ENCODE data around the gene TRAPPC3L. TPM values are rescaled to one million over a fixed set of nuclear protein-coding genes. Genes with fewer than 3 reads are reported as not detected.
A peak's percentile ranks its signal among the peaks of the same experiment; 100 is the strongest.

The TRAPPC3L gene
- total RNA-seq, 8 experiments from 2014 or later: 0.09 to 0.36 (median 0.23) TPM; not detected in 4

DNA sequence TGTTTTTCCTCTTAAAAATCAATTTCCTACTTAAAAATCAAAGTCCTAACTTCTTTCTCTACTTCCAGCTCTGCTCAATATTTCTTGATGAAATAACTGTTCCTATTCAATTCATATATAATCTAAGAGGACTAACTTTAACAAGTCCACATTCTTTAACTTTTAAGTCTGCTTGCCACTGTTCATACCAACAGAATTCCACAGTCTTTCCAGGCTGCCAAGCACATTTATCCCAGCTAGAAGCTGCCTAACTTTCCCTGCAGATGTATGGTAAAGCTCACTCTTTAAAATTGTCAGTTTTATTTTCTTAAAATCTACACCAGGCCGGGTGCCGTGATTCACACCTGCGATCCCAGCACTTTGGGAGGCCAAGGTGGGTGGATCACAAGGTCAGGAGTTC lies 72.8 kb downstream of the TRAPPC3L start:
- no peak overlapping the region for H3K4me3 ChIP-seq
- ATAC-seq (replicated peaks in 6 of 8): no peak
- in situ Hi-C loops (cut with MboI; ENCODE audit: low pct_unique_long_range_greater_than_20kb in 2 of 9, low sequenced_read_pairs in 9 of 9, unreplicated experiment in 9 of 9): no loop called here
- no peak overlapping the region for H3K27ac ChIP-seq
- WGBS, 10 experiments: 43 to 100% (median 92%) methylated on average over 1 to 3 of the region's 3 CpGs; no CpG with 5 or more reads in 6 of the 10 experiments
- no peaks in the 10 kb centered on the region for H3K4me1 ChIP-seq (replicated peaks in 1 of 2)

DNA sequence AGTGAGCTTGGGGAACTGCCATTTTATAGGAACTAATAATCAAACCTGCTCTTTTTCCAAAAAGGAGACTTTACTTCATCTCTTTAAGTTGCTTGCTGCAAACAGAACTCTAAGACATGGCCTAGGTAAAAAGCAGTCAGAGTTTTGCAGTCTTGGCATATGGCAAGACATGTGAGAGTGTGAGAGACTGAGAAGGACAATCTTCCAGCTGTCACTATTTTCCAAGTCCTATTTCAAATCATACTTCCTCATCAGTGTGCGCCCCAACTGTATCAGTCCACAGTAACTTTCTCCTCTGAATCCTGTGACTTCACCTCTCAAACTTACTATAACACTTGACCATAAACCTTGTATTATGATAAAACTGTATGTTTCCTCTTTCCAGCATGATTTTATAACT lies 74.0 kb downstream of the TRAPPC3L start:
- Histone ChIP-seq H3K4me1 (replicated peaks in 1 of 2) (no peaks in the 10 kb centered on the region), H3K27ac (no peak overlapping the region), H3K4me3 (no peak overlapping the region)
- no peak for ATAC-seq (replicated peaks in 6 of 8)
- 78 to 100% (median 100%) methylated on average over 1 of the region's 1 CpG; no CpG with 5 or more reads in 3 of the 10 experiments for WGBS, 10 experiments
- in situ Hi-C loops (cut with MboI; ENCODE audit: low pct_unique_long_range_greater_than_20kb in 2 of 9, low sequenced_read_pairs in 9 of 9, unreplicated experiment in 9 of 9): no loop called here

DNA sequence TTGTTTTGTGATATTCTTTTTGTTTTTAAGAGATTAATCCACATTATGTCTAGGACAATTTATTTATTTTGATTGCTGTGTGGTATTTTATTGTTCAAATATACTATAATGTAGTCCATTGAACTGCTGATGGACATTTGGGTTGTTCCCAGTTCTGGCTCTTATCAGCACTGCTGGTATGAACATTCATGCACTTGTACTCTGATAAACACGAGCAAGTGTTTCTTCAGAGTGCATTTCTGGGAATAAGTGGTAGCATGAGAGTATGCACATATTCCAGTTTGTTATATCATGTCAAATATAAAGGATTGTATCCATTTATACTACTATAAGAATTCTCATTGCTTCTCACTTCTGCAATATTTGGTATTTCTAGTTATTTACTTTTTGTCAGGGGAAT lies 77.2 kb downstream of the TRAPPC3L start:
- Histone ChIP-seq H3K4me3 (no peak overlapping the region), H3K27ac (no peak overlapping the region), H3K4me1 (replicated peaks in 1 of 2) (no peaks in the 10 kb centered on the region)
- WGBS, 10 experiments: 0 to 100% (median 68%) methylated on average over 1 of the region's 1 CpG; no CpG with 5 or more reads in 4 of the 10 experiments
- in situ Hi-C loops (cut with MboI; ENCODE audit: low pct_unique_long_range_greater_than_20kb in 2 of 9, low sequenced_read_pairs in 9 of 9, unreplicated experiment in 9 of 9): no loop called here
- no peak for ATAC-seq (replicated peaks in 6 of 8)

DNA sequence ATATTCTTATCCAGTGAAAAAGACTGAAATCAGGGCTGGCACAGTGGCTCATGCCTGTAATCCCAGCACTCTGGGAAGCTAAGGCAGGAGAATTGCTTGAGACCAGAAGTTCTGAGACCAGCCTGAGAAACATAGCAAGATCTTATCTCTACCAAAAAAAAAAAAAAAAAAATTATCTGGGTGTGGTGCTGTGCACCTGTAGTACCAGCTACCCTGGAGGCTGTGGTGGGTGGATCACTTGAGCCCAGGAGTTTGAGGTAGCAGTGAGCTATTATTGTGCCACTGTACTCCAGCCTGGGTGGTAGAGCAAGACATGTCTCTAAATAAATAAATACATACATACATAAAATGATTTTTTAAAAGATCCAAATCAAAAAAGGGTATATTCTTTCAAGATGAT lies 78.0 kb downstream of the TRAPPC3L start:
- no peak overlapping the region for H3K27ac ChIP-seq
- H3K4me1 ChIP-seq (replicated peaks in 1 of 2): peaks cover 0 to 2% of the 10 kb centered on the region in 2 donors
- H3K4me3 ChIP-seq: no peak overlapping the region
- no peak for ATAC-seq (replicated peaks in 6 of 8)
- in situ Hi-C loops (cut with MboI; ENCODE audit: low pct_unique_long_range_greater_than_20kb in 2 of 9, low sequenced_read_pairs in 9 of 9, unreplicated experiment in 9 of 9): no loop called here

DNA sequence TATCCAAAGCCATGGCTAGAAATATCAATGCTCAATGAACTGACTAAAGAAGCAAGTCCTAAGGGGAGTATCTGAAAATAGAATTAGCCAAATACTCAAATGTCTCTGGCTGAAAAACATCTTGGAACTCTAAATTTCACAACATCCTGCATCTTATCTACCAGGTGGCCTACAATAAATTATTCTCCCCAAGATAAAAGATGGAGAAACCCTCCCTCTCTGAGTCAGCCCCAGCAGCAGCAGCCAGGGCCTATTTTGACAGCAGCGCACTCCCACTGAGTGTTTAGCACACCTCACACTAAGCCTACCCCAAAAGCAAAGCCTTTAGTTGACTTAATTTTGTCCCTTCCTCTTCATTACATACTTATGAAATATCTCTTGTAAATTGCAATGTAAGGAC lies 78.4 kb downstream of the TRAPPC3L start:
- Histone ChIP-seq H3K4me1 (replicated peaks in 1 of 2) (peaks cover 0 to 3% of the 10 kb centered on the region in 2 donors), H3K4me3 (no peak overlapping the region), H3K27ac (no peak overlapping the region)
- in situ Hi-C loops (cut with MboI; ENCODE audit: low pct_unique_long_range_greater_than_20kb in 2 of 9, low sequenced_read_pairs in 9 of 9, unreplicated experiment in 9 of 9): no loop called here
- no peak for ATAC-seq (replicated peaks in 6 of 8)
- 80 to 100% (median 100%) methylated on average over 1 of the region's 1 CpG; no CpG with 5 or more reads in 3 of the 10 experiments for whole genome bisulfite sequencing, 10 experiments

GRCh38 chr6:116465246-116465645 lies 80.2 kb downstream of the TRAPPC3L start:
- Histone ChIP-seq H3K27ac (no peak overlapping the region), H3K4me1 (replicated peaks in 1 of 2) (peaks cover 0 to 3% of the 10 kb centered on the region in 2 donors), H3K4me3 (no peak overlapping the region)
- no peak for ATAC-seq (replicated peaks in 6 of 8)
- 56 to 93% (median 89%) methylated on average over 2 to 5 of the region's 5 CpGs; no CpG with 5 or more reads in 2 of the 10 experiments for WGBS, 10 experiments
- in situ Hi-C loops (cut with MboI; ENCODE audit: low pct_unique_long_range_greater_than_20kb in 2 of 9, low sequenced_read_pairs in 9 of 9, unreplicated experiment in 9 of 9): no loop called here

- WGBS, 10 experiments: 90 to 100% (median 95%) methylated on average over 2 to 4 of the region's 4 CpGs
- H3K4me3 ChIP-seq: no peak overlapping the region
- no peak for ATAC-seq (replicated peaks in 6 of 8)
- no peak overlapping the region for H3K27ac ChIP-seq
- in situ Hi-C loops (cut with MboI; ENCODE audit: low pct_unique_long_range_greater_than_20kb in 2 of 9, low sequenced_read_pairs in 9 of 9, unreplicated experiment in 9 of 9): no loop called here
- H3K4me1 ChIP-seq (replicated peaks in 1 of 2): peaks cover 0 to 3% of the 10 kb centered on the region in 2 donors
Measured at GRCh38 chr6:116463301-116463700, 82.2 kb downstream of the TRAPPC3L start.

DNA sequence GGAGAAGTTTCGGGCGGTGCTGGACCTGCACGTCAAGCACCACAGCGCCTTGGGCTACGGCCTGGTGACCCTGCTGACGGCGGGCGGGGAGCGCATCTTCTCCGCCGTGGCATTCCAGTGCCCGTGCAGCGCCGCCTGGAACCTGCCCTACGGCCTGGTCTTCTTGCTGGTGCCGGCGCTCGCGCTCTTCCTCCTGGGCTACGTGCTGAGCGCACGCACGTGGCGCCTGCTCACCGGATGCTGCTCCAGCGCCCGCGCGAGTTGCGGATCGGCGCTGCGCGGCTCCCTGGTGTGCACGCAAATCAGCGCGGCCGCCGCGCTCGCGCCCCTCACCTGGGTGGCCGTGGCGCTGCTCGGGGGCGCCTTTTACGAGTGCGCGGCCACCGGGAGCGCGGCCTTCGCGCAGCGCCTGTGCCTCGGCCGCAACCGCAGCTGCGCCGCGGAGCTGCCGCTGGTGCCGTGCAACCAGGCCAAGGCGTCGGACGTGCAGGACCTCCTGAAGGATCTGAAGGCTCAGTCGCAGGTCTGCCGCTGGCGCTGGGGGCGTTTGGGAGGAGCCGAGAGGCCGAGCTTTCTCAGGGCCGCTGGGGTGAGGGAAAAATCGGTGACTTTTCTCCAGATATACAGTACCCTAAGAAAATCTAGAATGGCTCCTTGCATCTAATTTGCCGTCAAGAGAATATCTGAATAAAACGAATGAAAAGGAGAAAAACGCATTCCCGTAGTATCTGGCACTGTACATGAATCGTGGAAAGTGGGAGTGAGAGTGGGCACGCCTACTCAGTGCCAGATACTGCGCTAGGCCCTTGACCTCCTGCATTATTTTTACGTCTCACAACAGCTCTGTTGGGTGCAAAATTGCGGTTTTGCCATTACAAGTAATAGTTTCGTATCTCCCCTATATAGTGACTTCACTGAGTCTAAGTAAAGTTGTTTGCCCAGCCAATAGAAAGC lies 83.3 kb downstream of the TRAPPC3L start:
- peak; percentile 91 to 96 (median 94) for ATAC-seq (replicated peaks in 6 of 8)
- H3K4me1 ChIP-seq (replicated peaks in 1 of 2): peaks cover 0 to 3% of the 10 kb centered on the region in 2 donors
- H3K4me3 ChIP-seq: peak overlapping the region; percentile 19 to 34 (median 24)
- H3K27ac ChIP-seq: no peak overlapping the region
- in situ Hi-C loops (cut with MboI; ENCODE audit: low pct_unique_long_range_greater_than_20kb in 2 of 9, low sequenced_read_pairs in 9 of 9, unreplicated experiment in 9 of 9): no loop called here
- 22 to 100% (median 67%) methylated on average over 1 to 25 of the region's 84 CpGs; no CpG with 5 or more reads in 3 of the 10 experiments for WGBS, 10 experiments

DNA sequence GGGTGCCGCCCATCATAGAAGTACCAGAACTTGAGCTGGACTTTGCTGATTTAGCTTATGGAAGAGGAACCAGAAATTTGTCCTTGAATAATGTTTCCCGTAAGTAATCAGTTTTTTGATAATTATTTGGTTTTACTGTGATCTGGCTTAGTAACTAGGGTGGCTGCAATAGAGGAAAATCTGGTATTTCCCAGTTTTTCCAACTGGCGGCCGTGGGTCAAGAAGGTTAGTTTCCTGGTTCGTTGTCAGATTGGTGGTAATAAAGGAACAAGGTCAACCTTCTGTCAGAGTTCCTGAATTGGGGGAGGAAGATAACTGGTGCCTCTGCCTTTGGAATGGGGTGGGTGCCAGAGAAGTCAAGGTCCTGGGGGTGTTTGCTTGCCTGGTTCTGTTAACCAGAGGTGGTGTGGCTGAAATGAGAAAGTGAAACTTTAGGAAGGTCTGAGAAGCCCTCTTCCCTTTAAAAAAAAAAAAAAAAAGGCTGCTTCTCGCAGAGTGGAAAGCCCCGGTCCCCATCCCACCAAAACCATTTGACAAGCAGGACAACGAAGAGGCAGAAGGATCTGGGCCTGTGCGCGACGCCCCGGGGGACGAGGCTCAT lies 84.1 kb downstream of the TRAPPC3L start, which contains the start of gene CALHM6:
TSS of gene CALHM6 (plus strand) at position 45 of the 601 bp plus-strand sequence. CDS start at position 600, 555 bp downstream.
- H3K27ac ChIP-seq: no peak within 1 kb of the TSS
- in situ Hi-C loops (cut with MboI; ENCODE audit: low pct_unique_long_range_greater_than_20kb in 2 of 9, low sequenced_read_pairs in 9 of 9, unreplicated experiment in 9 of 9): no loop called here
- H3K4me1 ChIP-seq (replicated peaks in 1 of 2): peaks cover 0 to 3% of the 10 kb centered on the region in 2 donors
- no peak for ATAC-seq (replicated peaks in 6 of 8)
- H3K4me3 ChIP-seq: peak within 1 kb of the TSS; percentile 19 to 34 (median 24)
- WGBS, 10 experiments: 76 to 100% (median 90%) methylated on average over 1 to 8 of the region's 13 CpGs

DNA sequence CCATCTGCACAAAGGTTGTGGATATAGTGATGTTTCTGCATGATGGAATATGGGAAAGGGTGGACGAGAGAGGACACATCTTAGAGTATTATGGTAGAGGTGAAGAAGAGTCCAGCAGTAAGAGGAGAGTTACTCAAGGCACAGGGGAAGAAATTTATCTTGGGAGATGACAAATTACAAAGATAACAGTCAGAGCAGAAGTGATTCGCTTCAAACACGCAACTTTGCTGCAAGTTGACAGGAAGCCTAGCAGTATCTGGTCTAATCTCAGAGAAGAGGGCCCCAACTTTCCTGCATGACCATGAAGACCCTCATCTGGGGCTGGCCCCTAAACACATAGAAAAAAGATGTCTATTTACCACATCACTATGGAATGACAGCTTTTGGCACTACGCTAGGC lies 85.6 kb downstream of the TRAPPC3L start:
- Histone ChIP-seq H3K4me1 (replicated peaks in 1 of 2) (peaks cover 0 to 3% of the 10 kb centered on the region in 2 donors), H3K4me3 (no peak overlapping the region), H3K27ac (no peak overlapping the region)
- no peak for ATAC-seq (replicated peaks in 6 of 8)
- WGBS, 10 experiments: 60 to 100% (median 83%) methylated on average over 1 to 4 of the region's 4 CpGs; no CpG with 5 or more reads in 1 of the 10 experiments
- in situ Hi-C loops (cut with MboI; ENCODE audit: low pct_unique_long_range_greater_than_20kb in 2 of 9, low sequenced_read_pairs in 9 of 9, unreplicated experiment in 9 of 9): no loop called here

- in situ Hi-C loops (cut with MboI; ENCODE audit: low pct_unique_long_range_greater_than_20kb in 2 of 9, low sequenced_read_pairs in 9 of 9, unreplicated experiment in 9 of 9): no loop called here
- WGBS, 10 experiments: 40 to 100% (median 83%) methylated on average over 1 to 4 of the region's 9 CpGs; no CpG with 5 or more reads in 3 of the 10 experiments
- Histone ChIP-seq H3K4me1 (replicated peaks in 1 of 2) (peaks cover 0 to 3% of the 10 kb centered on the region in 2 donors), H3K27ac (no peak overlapping the region), H3K4me3 (no peak overlapping the region)
- no peak for ATAC-seq (replicated peaks in 6 of 8)
Measured at GRCh38 chr6:116458264-116458663, 87.2 kb downstream of the TRAPPC3L start.

DNA sequence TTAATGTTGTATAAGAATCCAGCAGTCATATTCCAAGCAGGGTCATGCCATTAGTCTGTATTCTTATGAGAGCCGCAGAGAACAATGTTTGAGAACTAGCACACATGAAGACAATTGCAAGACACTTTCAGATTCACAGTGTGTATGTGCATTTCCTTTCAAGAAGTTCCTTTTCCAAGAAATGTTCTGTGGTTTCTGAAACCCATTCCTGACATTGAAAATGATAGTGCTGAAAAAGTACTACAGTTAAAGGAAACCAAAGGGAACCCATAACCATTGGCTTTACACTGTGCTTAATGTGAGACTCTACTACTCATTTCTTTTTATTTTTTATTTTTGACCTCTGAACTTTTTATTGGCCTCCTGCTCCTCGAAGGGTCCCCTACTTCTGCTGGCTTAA lies 88.6 kb downstream of the TRAPPC3L start:
- Histone ChIP-seq H3K27ac (no peak overlapping the region), H3K4me1 (replicated peaks in 1 of 2) (no peaks in the 10 kb centered on the region), H3K4me3 (no peak overlapping the region)
- in situ Hi-C loops (cut with MboI; ENCODE audit: low pct_unique_long_range_greater_than_20kb in 2 of 9, low sequenced_read_pairs in 9 of 9, unreplicated experiment in 9 of 9): no loop called here
- ATAC-seq (replicated peaks in 6 of 8): peak in 2 of 8 experiments; percentile 28 to 78
- WGBS, 10 experiments: 0 to 100% (median 75%) methylated on average over 1 to 2 of the region's 2 CpGs

- 33 to 94% (median 82%) methylated on average over 1 to 3 of the region's 3 CpGs for WGBS, 10 experiments
- H3K4me3 ChIP-seq: no peak overlapping the region
- no peak for ATAC-seq (replicated peaks in 6 of 8)
- no peak overlapping the region for H3K27ac ChIP-seq
- H3K4me1 ChIP-seq (replicated peaks in 1 of 2): no peaks in the 10 kb centered on the region
- in situ Hi-C loops (cut with MboI; ENCODE audit: low pct_unique_long_range_greater_than_20kb in 2 of 9, low sequenced_read_pairs in 9 of 9, unreplicated experiment in 9 of 9): no loop called here
Measured at GRCh38 chr6:116456106-116456505, 89.4 kb downstream of the TRAPPC3L start.
